Endometrial microvascular endothelial cells (primary cell): ENCODE measurements around the gene TNNT3. TPM values are rescaled to one million over a fixed set of nuclear protein-coding genes. Genes with fewer than 3 reads are reported as not detected.

Experiments
- in situ Hi-C: cut with HindIII; loops from 2 replicates; pipeline ENCODE4 v1.10.0; 2017; ENCODE audit warnings: low sequenced_read_pairs, low pct_unique_long_range_greater_than_20kb; ENCODE audit errors: inconsistent ontology term
- total RNA-seq: library from RNA; depleted of rRNA; stranded (reverse); fragments of >200 nt; gene quantifications from one replicate; pipeline ENCODE4 v1.2.3, GENCODE V29; 2015; ENCODE audit errors: inconsistent ontology term

TNNT3 gene
- total RNA-seq, 1 donor from 2014 or later = not detected

GRCh38 chr11:1892116-1892515, 27.4 kb upstream of the TNNT3 start:
- in situ Hi-C loops = no loop called here

DNA sequence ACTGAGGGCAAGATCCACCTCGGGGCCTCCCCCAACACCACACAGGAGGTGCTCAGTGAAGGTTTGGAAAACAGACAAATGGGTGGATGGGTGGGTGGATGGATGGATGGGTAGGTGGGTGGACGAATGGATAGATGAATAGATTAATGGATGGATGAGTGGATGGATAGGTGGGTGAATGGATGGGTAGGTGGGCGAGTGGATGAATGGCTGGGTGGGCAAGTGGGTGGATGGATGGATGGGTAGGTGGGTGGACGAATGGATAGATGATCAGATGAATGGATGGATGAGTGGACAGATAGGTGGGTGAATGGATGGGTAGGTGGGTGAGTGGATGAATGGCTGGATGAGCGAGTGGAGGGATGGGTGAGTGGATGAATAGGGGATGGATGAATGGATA, 26.9 kb upstream of the TNNT3 start:
- in situ Hi-C loops = no loop called here

DNA sequence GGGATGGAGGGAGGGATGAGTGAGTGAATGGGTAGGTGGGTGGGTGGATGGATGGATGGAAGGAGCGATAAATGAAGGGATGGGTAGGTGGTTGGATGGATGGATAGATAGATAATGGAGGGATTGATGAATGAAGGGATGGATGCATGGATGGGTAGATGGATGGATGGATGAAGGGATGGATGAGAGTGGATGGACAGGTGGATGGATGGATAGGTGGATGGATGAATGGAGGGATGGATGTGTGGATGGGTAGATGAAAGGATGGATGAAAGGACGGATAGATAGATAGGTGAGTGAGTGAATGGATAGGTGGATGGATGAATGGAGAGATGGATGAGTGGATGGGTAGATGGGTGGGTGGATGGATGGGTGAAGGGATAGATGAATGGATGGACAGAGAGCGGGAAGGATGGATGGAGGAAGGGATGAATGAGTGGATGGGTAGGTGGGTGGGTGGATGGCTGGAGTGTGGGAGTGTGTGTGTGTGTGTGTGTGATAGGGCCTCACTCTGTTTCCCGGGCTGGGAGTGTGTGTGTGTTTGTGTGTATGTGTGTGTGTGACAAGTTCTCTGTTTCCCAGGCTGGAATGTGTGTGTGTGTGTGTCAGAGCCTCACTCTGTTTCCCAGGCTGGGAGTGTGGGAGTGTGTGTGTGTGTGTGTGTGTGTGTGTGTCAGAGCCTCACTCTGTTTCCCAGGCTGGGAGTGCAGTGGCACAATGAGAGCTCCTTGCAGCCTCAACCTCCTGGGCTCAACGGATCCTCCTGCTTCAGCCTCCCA, 25.7 kb upstream of the TNNT3 start:
- in situ Hi-C loops = no loop called here

GRCh38 chr11:1894759-1895158, 24.7 kb upstream of the TNNT3 start:
- in situ Hi-C loops = no loop called here

DNA sequence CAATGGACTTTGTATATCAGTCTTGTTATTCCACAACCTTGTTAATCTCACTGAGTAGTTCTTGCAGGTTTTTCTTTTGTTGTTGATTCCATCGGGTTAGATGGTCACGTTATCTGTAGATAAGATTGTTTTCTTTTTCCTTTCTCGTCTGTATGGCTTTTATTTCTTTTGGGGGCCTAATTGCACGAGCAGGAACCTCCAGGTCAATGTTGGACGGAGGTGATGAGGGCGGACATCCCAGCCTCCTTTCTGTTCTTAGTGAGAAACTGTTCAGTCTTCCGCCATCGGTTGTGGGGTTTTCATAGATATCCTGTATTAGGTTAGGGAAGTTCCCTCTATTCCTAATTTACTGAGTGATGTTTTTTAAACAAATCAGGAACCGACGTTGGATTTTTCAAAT, 23.0 kb upstream of the TNNT3 start:
- in situ Hi-C loops = no loop called here

DNA sequence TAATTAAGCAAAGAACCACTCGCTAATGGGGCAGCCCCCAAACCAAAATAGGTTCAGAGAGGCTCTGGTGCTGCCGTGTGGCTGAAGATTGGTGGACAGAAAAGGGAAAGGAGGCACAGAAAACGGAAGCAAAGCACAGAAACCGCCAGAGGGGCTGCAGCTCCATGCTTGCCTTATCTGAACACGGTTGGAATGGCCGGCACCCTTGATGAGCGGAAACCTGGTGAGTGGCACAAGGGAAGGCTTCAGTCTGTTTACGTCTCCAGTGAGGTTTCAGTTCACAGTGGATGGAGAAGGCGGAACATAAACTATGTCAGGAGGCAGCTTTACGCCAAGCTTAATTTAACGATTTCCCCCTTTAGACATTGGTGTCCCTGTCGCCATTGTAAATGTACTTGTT, 22.6 kb upstream of the TNNT3 start:
- in situ Hi-C loops = no loop called here

GRCh38 chr11:1899090-1899489, 20.4 kb upstream of the TNNT3 start:
- in situ Hi-C loops = no loop called here

DNA sequence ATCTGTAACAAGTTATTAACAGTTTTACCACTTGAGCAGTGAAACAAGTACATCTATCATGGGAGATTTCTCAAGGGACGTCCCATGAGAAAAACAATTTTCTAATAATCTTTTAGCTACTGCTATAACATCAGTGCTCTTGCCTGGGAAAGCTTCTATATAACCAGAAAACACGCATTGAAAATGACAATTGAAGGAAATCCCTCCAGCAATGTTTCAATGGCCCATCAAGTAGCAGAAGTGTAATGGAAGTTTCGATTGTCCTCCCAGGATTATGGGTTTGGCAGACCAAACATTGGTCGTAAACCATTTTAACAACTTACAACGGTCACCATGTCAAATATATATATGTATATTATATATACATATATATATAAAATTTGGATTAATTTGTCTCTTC, 19.8 kb upstream of the TNNT3 start:
- in situ Hi-C loops = no loop called here

GRCh38 chr11:1906181-1906580, 13.3 kb upstream of the TNNT3 start:
- in situ Hi-C loops = no loop called here

GRCh38 chr11:1906611-1907423, 12.7 kb upstream of the TNNT3 start:
- in situ Hi-C loops = no loop called here

GRCh38 chr11:1908618-1909017, 10.9 kb upstream of the TNNT3 start:
- in situ Hi-C loops = no loop called here

GRCh38 chr11:1909524-1909923, 10.0 kb upstream of the TNNT3 start:
- in situ Hi-C loops = no loop called here

GRCh38 chr11:1912289-1912878, 7.1 kb upstream of the TNNT3 start:
- in situ Hi-C loops = no loop called here

GRCh38 chr11:1913271-1914060, 6.0 kb upstream of the TNNT3 start:
- in situ Hi-C loops = no loop called here

DNA sequence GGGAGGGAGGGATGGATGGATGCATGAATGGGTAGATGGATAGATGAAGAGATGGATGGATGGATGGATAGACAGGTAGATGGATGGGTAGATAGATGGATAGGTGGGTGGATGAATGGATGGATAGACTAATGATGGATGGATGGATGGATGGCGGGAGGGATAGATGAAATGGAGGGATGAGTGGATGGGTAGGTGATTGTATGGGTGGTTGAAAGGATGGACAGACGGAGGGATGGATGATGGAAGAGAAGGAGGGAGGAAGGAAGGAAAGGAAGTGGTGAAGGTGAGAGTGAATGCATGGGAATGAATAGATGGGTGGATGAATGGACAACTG, 3.7 kb upstream of the TNNT3 start:
- in situ Hi-C loops = no loop called here

DNA sequence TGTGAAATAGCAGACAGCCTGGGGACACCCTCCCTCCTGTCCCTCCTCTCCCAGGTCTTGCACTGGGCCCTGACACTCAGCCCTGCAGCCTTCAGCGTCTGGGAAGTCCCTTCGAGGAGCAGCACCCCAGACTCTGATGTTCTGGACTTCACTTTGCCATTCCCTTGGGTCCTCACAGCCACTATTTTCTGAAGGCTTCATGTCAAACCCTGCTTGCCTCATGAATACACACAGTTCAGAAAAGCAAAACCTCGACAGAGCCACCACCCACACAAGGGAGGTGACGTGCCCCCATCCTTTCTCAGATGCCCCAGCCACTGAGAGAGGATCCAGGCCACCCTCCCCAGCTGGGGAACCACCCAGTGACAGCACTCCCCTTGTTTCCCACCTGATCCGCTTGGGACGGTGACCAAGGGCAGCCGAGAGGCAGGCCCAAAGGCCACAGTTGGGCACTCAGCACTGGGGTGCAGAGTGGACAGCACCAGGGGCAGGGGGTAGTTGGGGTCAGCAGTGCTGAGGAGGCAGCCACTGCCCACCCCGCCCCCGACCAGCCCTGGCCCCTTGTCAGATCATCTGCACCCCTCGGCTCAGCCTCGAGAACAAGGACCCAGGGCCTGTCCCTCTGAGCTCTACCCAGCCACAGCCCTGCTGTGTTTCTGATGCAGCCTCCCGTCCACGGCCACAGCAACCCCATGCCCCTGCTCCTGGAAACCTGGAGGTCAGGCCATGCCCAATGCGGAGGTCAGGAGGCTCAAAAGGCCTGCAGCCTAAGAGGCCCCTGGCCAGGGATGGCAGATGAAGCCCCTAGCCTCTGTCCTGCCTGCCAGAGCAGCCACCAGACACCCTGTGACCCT, 3.1 kb upstream of the TNNT3 start:
- in situ Hi-C loops = no loop called here

GRCh38 chr11:1916986-1917522, 2.4 kb upstream of the TNNT3 start:
- in situ Hi-C loops = no loop called here
